T47D (cell line): ENCODE measurements around the gene ERMAP.

Experiments used
- DNase-seq, 2 experiments: peaks; one replicate each; pipeline versions ENCODE4 v3.0.0 to v3.0.0-alpha.2; 2011 to 2012; ENCODE audit warnings: low read depth in 1 of 2, low spot score in 1 of 2
- JUND ChIP-seq: IDR thresholded peaks from 2 replicates; pipeline ENCODE4 v1.6.1; 2012; ENCODE audit warnings: low read depth
- in situ Hi-C: cut with HindIII; loops from 2 replicates; pipeline ENCODE4 v1.10.0; 2016; ENCODE audit warnings: low sequenced_read_pairs, low pct_unique_long_range_greater_than_20kb

Gene ERMAP

DNA sequence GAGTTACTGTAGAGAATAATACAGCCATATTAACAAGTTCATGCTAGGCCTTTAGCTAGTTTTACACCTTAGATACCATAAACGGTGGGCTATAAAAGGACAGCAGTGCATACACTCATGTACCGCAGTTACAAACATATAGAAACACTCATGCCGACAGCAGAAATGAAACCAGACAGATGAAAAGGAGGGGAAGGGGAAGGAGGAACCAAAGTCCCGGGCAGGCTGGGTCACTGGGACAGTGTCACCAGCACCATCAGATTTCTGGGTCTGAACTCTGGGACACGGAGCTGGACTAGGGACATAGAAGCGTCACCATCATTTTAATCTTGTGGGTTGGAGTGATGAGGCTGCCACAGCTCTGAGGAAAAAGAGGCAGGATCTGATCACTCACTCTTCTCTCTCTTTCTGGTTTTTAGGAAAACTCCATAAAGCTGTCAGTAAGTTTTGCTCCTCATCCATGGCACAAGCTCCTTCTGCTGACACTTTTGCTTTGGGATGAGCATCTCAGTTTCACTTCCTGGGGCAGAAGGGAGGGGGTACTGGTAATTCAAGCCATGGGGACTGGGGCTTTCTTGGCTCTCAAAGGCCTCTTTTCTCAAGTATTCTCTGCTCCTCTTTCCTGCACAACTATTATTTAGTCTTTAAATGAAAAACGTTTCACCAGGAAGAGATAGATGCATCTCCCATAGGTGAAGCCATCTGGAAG, 21.7 kb downstream of the ERMAP start:
- DNase-seq = no peak
- in situ Hi-C loops = no loop called here
- TF ChIP-seq JUND = no peak

DNA sequence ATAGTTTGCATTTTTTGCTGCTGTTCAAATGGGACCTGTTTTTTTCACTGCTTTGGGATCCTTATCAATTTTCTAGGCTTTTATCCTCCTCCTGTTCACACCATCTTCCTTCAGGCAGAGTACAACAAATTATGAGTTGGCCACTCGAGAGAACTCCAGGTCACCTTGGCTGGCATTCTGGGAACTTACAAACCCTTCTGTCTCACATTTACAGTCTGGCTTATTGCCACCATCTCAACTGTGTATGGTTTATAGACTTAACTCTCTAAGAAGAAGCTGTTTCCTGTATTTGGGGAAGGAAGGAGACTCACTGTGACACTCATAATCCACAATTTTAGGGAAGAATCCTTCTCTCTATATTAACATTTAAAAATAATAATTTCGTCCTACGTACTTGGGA, 24.1 kb downstream of the ERMAP start:
- TF ChIP-seq JUND = no peak
- in situ Hi-C loops = no loop called here
- no peak for DNase-seq

DNA sequence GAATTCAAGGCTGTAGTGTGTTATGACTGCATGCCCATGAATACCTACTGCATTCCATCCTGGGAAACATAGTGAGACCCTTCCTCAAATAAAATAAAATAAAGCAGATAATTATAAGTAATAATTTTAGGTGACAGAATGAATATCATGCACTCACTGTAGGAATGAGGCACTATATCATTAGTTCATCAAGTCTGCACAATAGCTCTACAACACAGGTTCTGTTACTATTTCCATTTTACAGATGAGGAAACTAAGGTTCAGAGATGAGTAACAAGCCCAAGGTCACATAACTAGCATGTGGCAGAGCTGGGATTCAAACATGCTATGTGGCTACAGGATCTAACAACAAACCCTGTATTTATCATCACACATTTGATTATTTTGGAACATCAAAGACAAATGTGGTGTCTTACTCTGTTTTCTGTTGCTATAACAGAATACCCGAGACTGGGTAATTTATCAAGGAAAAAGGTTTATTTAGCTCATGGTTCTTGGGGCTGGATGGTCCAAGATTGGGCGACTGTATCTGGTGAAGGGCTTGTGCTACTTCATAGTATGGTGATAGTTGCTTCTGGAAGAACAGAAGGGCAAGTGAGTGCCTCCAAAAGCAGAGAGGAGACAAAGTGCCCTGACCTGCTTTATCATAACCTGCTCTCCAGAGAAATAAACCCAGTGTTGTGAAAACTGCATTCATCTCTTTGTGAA, 24.7 kb downstream of the ERMAP start:
- TF ChIP-seq JUND = no peak
- DNase-seq = no peak
- in situ Hi-C loops = no loop called here

DNA sequence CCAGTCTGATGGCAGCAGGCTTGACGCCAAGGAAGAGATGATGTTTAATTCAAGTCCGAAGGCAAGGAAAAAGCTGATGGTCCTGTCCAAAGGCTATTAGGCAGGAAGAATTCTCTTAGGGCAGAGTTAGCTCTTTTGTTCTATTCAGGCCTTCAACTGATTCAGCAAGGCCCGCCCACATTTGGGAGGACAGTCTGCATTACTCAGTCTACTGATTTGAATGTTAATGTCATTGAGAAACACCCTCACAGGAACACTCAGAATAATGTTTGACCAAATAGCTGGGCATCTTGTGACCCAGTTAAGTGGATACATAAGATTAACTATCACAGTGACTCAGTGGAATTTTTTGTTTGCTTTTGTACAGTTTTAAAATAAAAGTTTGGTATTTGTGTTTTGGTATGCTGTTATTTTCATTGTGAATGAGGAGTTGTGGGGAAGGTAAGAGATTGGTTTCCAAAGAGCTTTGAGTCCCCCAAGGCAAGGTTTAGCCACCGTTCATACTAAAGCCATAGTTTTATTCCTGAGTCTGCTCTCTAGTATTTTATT, 27.7 kb downstream of the ERMAP start:
- no peak for DNase-seq
- in situ Hi-C loops = no loop called here
- TF ChIP-seq JUND = no peak

DNA sequence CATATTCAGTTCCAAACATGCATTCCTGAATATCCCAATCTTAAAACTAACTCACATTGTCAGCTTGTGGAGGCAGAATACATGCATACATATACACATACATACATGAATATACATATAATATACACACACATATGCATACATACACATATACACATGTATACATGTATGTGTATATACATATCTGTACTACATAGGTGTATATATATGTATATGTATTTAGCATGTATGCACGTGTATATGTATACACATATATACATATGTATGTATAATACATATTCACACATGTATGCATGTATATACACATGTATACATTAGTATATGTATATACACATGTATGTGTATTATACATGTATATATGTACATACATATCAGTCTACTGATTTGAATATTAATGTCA, 28.3 kb downstream of the ERMAP start:
- in situ Hi-C loops = no loop called here
- no peak for TF ChIP-seq JUND
- DNase-seq = no peak

DNA sequence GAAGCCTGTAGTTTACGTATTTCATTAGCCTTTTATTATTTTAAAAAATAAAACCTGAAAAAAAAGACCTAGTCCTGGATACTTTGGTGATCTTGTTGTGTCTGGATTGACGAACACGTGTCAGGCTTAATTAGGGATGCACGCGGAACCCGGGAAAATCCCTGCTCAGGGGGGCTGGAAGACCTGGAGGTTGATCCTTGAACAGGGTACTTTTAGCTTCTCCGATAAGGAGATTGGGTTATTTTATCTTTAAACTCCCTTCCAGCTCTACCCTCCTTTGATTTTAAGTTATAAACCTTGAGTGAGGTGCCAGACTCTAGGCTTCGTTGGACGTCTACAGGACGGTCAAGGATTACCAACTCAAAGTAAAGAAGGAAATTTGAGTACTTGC, 28.9 kb downstream of the ERMAP start:
- no peak for DNase-seq
- in situ Hi-C loops = no loop called here
- no peak for TF ChIP-seq JUND

DNA sequence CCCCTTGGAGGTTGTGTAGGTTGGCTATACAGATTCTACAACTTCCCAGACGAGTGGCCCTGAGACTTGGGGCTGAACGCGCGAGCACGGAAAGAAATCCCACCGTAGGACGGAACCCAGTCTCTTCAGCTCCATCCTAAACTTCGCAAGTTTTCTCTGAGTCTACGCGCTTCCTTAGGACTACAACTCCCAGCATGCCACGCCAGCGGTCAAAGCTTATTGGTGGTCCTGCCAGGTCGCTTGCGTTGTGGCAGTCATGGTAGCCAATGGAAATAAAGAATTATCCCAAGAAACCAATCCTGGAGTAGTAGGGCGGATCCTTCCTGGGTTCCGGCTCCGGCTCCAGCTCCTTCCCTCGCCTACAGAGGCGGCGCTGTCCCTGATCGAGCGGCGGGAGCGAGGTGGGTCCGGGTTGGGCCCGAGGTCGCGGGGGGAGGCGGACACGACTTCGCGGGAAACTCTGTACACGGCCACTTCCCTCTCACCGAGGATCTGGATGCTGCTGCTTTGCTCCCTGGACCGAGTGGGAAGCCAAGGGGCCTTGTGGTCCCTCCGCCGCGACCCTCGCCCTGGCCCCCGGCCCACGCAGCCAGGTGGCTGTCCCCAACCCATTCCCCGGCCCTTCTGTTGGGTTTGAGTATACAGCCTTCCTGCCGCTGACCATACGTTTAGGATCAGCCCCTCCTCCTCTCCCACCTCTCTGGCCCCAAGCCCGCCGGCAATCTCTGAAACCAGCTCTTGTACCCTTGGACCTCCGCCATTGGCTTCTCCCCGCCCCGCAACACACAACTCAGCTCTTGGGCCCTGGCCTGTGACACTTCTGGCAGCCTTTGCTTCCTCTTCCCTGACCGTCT, 29.6 kb downstream of the ERMAP start, which contains the start of gene ZNF691:
Gene ZNF691 (plus strand): TSS at position 357 of the 854 bp plus-strand sequence. CDS start 3,046 bp downstream, outside the sequence.
- no peak for TF ChIP-seq JUND
- in situ Hi-C loops = no loop called here
- peak; percentile 90 to 96 for DNase-seq

DNA sequence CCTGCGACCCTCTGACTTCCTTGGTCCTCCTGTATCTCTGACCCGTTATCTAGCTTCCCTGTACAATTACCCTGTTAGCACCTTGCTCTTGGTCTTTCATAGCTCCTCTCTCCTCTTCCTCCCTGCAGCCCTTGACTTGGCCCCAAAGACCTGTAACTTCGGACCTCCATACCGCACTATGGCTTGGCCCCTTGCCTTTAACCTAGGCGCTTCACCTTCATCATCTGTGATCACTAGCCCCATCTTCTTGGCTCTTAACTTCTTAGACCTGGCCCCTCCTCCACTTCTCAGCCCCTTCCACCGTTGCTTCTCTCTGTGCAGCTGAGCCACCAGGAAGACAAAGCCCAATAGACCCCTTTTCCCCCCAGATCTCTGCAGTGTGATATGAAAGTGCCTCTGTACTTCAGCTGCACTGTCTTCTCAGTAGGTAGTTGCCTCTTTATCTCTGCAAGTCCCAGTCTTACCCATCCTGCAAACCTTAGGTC, 30.2 kb downstream of the ERMAP start:
- in situ Hi-C loops = no loop called here
- TF ChIP-seq JUND = no peak
- no peak for DNase-seq

DNA sequence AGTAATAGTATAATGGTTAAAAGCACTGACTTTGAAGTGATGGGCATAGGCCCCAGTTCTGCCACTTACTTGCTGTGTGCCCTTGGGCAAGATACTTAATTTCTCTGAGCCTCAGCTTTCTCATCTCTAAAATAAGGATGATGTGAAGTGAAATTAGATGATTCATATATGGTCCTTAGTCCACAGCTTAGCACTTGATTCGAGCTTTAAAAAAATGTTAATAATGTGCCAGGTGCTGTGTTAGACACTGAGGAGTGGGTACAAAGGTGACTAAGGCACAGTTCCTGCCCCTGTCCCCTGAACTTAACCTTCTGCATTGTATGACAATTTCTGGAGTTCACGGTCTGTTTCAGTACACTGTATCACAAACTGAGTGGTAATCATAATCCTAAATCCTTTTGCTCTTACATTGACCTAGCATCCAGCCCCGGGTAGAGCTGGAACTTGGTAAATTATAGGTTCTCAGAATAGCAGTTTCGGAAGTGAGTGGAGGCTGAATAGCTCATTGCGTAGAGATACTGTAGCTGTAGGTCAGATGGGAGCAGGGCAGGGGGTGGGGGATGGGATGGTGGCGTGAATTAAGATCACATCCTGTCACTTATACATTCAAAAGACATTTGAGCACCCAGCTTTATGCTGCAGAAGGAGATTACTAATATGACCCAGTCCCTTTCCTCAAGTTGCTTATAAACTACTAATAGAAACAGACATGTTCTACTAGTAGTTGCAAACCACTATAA, 31.0 kb downstream of the ERMAP start:
- in situ Hi-C loops = no loop called here
- TF ChIP-seq JUND = no peak

DNA sequence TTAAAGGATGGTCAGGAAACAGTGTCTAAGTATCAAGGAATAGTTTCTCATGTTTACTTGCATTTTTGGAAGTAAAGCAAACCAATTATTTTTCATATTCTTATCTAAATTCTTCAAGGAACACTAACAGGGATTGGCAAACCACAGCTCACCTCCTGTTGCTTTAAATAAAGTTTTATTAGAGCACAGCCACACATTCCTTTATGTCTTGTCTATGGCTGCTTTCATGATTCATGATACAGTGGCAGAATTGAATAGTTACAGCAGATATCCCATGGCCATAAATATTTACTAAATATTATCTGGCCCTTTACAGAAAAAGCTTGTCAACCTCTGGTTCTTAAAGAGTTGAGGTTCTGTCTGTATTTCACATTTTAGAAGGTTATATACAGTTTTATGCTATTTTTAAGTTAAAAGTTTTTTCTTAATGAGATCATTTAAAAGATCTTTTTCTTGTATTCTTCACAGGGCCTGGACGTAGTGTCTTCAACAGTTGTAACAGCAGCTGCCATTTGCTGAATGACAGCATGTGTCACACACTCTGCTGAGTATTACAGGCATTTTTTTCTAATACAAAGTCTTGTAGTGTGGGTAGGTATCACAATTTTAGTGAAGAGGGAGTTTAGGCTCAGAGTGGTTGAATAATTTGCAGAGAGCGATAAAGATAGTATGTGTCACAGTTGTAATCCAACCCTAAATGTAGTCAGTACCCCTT, 32.1 kb downstream of the ERMAP start:
- no peak for TF ChIP-seq JUND
- DNase-seq = no peak
- in situ Hi-C loops = no loop called here

More for the DNA sequence above, 31.0 kb downstream of the ERMAP start:
- no peak for DNase-seq

DNA sequence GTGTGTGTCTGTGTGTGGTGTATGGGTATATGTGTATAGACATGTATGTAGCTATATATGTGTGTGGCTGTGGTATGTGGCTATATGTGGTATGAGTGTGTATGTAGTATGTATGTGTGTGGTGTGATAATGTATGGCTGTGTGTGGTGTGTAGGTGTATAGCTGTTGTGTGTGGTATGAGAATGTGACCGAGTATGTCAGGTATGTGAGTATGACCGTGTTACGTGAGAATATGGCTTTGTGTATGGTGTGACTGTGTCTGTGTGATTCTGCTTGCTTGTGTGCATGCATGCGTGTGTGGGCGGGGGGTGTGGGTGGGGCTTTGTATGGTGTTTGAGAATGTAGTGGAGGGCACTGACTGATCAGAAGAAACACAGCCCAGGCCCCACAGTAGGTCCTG, 33.0 kb downstream of the ERMAP start:
- in situ Hi-C loops = no loop called here
- DNase-seq = no peak
- no peak for TF ChIP-seq JUND
